Measurements from ENCODE around the gene PCDHGA11.
"Not testable (repeated sequence)": the region's sequence is repeated elsewhere in the genome, so short reads cannot be mapped to it uniquely, and the experiment has no call there.

Gene PCDHGA11

GRCh38 chr5:141431286-141431685 lies 10.4 kb downstream of the PCDHGA11 start:
- no peak for DNase-seq (ENCODE audit: low read depth)

GRCh38 chr5:141432308-141432707 lies 11.5 kb downstream of the PCDHGA11 start:
- not testable (repeated sequence) for DNase-seq (ENCODE audit: low read depth)

- DNase-seq (ENCODE audit: low read depth), result not testable (repeated sequence)
Measured at GRCh38 chr5:141432726-141433125, 11.9 kb downstream of the PCDHGA11 start.

GRCh38 chr5:141434006-141434405 lies 13.2 kb downstream of the PCDHGA11 start:
- peak; percentile 43 for DNase-seq (ENCODE audit: low read depth)

- peak; percentile 50 for DNase-seq (ENCODE audit: low read depth)
Measured at GRCh38 chr5:141437221-141437620, 16.4 kb downstream of the PCDHGA11 start.

GRCh38 chr5:141439411-141440141 lies 18.7 kb downstream of the PCDHGA11 start:
- peak; percentile 48 for DNase-seq (ENCODE audit: low read depth)

- no peak for DNase-seq (ENCODE audit: low read depth)
Measured at GRCh38 chr5:141440341-141440740, 19.5 kb downstream of the PCDHGA11 start.

GRCh38 chr5:141441571-141442170 lies 20.8 kb downstream of the PCDHGA11 start:
- DNase-seq (ENCODE audit: low read depth), result no peak

GRCh38 chr5:141465351-141465750 lies 44.5 kb downstream of the PCDHGA11 start:
- DNase-seq (ENCODE audit: low read depth), result peak; percentile 90

All from EH (cell line).